HUES64 (cell line): ENCODE data around the gene ANKAR. TPM values are rescaled to one million over a fixed set of nuclear protein-coding genes. Genes with fewer than 3 reads are reported as not detected.

Source experiments
- H3K27ac ChIP-seq: 2 replicates; pipeline ENCODE4 v1.7.0; 2013; ENCODE audit warnings: low read depth, low read length, inconsistent platforms
- H3K27me3 ChIP-seq: 2 replicates; pipeline ENCODE4 v1.6.1; 2013; ENCODE audit warnings: mild to moderate bottlenecking, low read length; ENCODE audit not compliant: insufficient read depth
- H3K36me3 ChIP-seq: 2 replicates; pipeline ENCODE4 v1.6.1; 2013; ENCODE audit warnings: mild to moderate bottlenecking, low read length; ENCODE audit not compliant: insufficient read depth
- H3K4me1 ChIP-seq: 2 replicates; pipeline ENCODE4 v1.6.1; 2013; ENCODE audit warnings: mild to moderate bottlenecking, low read length, moderate library complexity; ENCODE audit not compliant: insufficient read depth
- H3K4me3 ChIP-seq: 2 replicates; pipeline ENCODE4 v1.5.1; 2013; ENCODE audit warnings: mild to moderate bottlenecking, low read length, moderate library complexity
- H3K9ac ChIP-seq: 2 replicates; pipeline ENCODE4 v1.6.1; 2013; ENCODE audit warnings: mild to moderate bottlenecking, low read depth, low read length
- H3K9me3 ChIP-seq: 2 replicates; pipeline ENCODE4 v1.6.1; 2013; ENCODE audit warnings: low read depth, low read length; ENCODE audit not compliant: insufficient read depth
- WGBS: fragments of 150-250, 120-280 bp; methylation state at CpG from one replicate; pipeline ENCODE4 v1.1.7; 2013; ENCODE audit warnings: missing lambda C conversion rate; 5-methylcytosine and 5-hydroxymethylcytosine counted together
- polyA plus RNA-seq, 2 experiments: library from polyadenylated mRNA; stranded (reverse); fragments of 50-300 nt; gene quantifications; one replicate each; pipeline ENCODE4 v1.2.3, GENCODE V29; 2013

ANKAR gene, protein sequence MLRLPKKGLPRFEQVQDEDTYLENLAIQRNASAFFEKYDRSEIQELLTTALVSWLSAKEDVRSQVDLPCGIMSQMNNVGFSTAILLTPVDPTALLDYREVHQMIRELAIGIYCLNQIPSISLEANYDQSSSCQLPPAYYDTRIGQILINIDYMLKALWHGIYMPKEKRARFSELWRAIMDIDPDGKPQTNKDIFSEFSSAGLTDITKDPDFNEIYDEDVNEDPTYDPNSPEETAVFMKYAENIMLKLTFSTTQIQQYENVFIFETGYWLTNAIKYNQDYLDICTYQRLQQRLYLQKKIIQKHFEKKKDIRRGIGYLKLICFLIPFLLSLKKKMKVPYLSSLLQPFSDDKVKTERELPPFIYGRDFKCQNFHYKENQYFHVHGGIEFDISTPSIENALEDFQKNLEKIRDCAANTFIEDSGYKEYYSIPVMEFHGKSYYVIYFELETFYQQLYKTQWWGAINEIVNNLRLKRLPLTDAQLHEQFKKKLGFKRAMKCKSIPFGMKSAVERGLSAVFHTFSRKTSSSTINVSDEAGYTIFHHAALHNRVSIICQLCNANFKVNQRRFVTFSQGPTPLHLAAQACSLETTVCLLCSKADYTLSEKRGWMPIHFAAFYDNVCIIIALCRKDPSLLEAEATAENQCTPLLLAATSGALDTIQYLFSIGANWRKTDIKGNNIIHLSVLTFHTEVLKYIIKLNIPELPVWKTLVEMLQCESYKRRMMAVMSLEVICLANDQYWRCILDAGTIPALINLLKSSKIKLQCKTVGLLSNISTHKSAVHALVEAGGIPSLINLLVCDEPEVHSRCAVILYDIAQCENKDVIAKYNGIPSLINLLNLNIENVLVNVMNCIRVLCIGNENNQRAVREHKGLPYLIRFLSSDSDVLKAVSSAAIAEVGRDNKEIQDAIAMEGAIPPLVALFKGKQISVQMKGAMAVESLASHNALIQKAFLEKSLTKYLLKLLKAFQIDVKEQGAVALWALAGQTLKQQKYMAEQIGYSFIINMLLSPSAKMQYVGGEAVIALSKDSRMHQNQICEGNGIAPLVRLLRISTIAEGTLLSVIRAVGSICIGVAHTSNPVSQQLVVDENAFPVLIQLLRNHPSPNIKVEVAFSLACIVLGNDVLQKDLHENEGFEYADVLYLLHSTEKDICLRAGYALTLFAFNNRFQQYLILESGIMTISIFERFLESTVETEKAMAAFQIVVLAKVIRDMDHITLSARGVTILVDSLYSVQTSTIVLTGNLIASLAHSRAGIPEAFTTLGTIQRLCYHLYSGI (N-terminal part only)
- polyA plus RNA-seq (2013, experiment 1 of 2) = 1.1 TPM
- polyA plus RNA-seq (2013, experiment 2 of 2) = 0.95 TPM

DNA sequence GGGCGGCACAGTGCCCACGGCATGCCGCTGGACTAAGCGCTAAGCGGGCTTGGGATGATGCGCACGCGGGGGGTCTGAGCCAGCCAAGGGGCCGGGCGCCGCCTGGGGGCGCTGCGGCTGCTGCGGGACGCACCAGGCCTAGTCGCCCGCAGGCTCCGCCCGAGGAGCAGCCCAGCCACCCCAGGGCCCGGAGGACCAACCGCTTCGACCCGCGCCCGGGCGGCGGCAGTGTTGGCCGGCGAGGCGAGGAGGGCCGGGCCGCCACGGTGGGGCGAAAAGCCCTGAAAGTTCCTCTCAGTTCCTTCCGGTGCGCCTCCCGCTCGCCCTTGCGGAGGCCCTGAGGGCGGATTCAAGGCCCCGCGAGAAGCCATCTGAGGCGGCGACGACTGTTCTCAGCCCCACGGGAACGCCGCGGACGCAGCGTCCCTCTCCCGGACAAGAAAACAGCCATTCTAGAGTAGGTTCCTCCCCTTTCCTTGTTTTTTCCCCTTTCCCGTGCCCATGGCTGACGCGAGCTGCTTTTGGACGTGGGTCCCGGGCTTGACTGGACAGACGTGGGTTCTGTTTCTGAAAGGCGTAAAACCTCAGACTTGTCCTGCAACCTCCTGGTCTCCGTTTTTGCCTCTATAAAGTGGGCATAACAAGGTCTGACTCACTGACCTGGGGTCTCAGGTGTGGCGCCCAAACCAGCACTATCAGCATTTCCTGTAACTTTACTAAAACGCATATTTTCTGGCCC is at the start of gene ANKAR:
Gene ANKAR, plus strand, starts transcription at position 297 of the 739 bp plus-strand sequence. CDS start 1,821 bp downstream, outside the sequence.
- H3K9me3 ChIP-seq = peaks cover 7% of the 10 kb centered on the region; the same call in 1 of the 2 replicates
- H3K9ac ChIP-seq = peak within 1 kb of the TSS; percentile 93
- H3K27me3 ChIP-seq = no peaks in the 10 kb centered on the region
- WGBS = 5% methylated on average over 62 of the region's 62 CpGs
- peak within 1 kb of the TSS; percentile 74 for H3K27ac ChIP-seq
- H3K4me1 ChIP-seq = no peaks in the 10 kb centered on the region
- H3K4me3 ChIP-seq = peak within 1 kb of the TSS; percentile 88
- peaks cover 22% of the 10 kb centered on the region for H3K36me3 ChIP-seq

DNA sequence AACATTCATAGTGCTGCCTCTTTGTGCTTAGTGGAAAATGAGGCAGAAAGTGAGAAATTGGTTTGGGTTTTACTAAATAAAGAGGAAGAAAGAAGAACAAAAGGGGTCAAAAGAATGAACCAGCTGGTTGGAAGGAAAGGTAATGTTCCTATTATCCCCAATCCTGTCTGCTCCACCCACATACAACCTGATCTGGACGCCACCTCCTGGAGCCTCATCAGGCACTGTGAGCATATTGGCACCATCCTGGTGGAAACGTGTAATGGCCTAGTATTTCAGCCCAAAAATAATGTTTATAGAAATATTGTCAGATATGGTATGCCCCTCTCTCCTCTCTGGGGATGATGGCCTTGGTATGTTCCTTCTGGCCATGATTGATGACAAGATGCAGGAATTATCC is 48.8 kb upstream of the ANKAR start:
- Histone ChIP-seq H3K9ac (no peak overlapping the region), H3K27ac (no peak overlapping the region), H3K36me3 (no peaks in the 10 kb centered on the region), H3K9me3 (no peaks in the 10 kb centered on the region), H3K4me1 (peaks cover 9% of the 10 kb centered on the region; the same call in 1 of the 2 replicates), H3K27me3 (no peaks in the 10 kb centered on the region), H3K4me3 (no peak overlapping the region)
- WGBS = 80% methylated on average over 2 of the region's 2 CpGs

DNA sequence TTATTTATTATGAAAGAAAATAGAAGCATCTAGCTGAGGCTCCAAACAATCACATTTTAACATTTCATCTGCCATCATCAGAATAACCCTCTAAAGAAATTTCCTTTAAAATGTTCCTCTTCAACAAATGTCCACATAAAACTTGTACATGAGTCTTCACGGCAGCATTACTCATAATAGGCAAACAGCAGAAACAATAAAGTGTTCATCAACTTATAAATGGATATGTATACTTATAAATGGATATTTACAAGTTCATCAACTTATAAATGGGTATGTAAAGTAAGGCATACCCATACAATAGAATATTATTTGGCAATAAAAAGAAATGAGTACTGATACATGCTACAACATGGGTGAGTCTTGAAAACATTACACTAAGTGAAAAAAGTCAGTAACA is 46.7 kb upstream of the ANKAR start:
- Histone ChIP-seq H3K4me1 (peaks cover 9% of the 10 kb centered on the region; the same call in 1 of the 2 replicates), H3K9ac (no peak overlapping the region), H3K9me3 (no peaks in the 10 kb centered on the region), H3K4me3 (no peak overlapping the region), H3K36me3 (no peaks in the 10 kb centered on the region), H3K27me3 (no peaks in the 10 kb centered on the region), H3K27ac (no peak overlapping the region)
- 100% methylated on average over 1 of the region's 1 CpG for WGBS

DNA sequence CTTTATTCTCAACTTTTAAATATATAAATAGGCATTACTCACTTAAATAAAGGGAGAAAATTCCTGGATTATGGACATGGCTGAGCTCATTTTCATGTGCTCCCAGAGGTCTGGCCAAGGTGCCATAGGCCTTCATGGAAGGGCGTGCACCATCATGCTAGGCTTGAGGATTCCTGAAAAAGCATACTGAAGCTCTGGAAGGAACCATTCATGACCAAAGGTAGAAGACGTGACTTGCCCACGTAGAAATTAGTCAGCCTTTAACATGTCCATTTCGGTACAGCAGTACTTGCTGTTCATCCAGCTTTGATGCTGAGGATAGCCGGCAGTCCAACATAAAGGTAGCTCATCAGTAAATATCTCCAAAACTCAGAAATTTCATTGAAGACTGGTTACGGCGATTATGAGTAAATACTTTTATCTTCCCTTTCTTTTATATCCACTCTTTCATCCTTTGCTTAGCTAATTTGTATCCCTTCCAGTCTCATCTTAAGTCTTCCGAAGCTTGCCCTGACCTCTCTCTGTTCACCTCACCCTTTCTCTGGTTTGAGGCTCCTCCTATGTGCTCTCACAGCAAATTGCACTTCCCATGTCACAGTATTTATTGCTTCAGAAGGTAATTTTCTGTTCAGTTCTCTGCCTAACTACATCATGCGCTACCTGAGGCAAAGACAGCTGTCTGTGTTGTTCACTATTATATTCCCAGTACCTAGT is 45.5 kb upstream of the ANKAR start:
- Histone ChIP-seq H3K9ac (no peak overlapping the region), H3K9me3 (no peaks in the 10 kb centered on the region), H3K27me3 (no peaks in the 10 kb centered on the region), H3K27ac (no peak overlapping the region), H3K36me3 (no peaks in the 10 kb centered on the region), H3K4me1 (peaks cover 9% of the 10 kb centered on the region; the same call in 1 of the 2 replicates), H3K4me3 (no peak overlapping the region)
- WGBS = 95% methylated on average over 9 of the region's 9 CpGs

DNA sequence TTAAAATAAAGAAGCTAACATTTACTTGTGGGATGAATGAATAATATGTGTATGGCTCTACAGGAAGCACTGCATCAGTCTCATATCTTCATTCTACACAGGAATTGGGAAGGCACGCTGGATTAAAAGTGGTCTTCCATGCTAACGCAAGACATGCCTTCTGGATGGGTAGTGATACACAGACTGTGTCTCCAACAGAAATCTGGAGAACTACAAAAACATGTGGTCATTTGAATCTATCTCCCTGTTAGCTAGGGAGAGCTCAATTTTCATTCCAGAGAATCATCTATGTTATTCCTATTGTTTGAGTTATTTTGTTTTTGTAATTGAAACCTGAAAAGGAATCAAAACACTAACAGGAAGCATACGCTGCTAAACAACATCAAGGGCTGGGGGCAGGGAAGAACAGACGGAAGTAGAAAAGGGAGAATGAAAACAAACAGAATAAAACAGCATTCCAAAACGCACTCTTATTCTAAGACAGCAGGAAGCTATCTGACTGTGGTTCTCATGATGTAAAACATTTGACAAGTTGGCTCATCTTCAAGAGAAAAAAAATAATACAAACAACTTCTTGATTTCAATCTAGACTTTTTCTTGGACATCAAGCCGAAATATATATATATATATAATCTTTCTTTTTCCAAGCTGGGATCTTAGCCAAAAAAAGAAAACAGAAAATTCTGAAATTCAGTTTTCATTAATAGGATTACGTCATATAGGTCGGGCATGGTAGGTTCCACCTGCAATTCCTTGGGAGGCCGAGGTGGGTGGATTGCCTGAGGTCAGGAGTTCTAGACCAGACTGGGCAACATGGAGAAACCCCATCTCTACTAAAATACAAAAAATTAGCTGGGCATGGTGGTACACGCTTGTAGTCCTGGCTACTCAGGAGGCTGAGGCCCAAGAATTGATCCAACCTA is 44.7 kb upstream of the ANKAR start:
- Histone ChIP-seq H3K9ac (no peak overlapping the region), H3K36me3 (no peaks in the 10 kb centered on the region), H3K27me3 (no peaks in the 10 kb centered on the region), H3K4me3 (no peak overlapping the region), H3K27ac (no peak overlapping the region), H3K9me3 (no peaks in the 10 kb centered on the region), H3K4me1 (peaks cover 1% of the 10 kb centered on the region; the same call in 1 of the 2 replicates)
- WGBS = 98% methylated on average over 9 of the region's 10 CpGs

DNA sequence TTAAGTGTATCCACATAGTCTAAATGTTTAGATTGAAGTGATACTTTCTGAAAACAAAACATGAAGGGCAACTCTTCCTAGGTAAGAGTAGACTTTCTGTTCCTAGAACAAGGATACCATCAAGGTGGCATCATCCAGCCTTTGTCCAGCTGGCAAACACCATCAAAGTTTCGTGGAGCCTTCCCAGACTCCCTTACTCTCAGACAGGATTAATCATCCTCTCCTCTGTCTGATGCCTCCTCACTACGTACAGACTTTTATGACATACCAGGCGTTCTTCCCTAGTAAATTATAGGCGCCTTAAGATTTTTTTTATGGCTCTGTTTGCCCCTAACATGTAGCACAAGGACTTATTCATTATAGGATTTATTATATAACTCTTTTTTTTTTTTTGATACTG is 42.6 kb upstream of the ANKAR start:
- no peaks in the 10 kb centered on the region for H3K36me3 ChIP-seq
- H3K9me3 ChIP-seq = no peaks in the 10 kb centered on the region
- H3K27ac ChIP-seq = no peak overlapping the region
- no peak overlapping the region for H3K9ac ChIP-seq
- H3K27me3 ChIP-seq = no peaks in the 10 kb centered on the region
- no peak overlapping the region for H3K4me3 ChIP-seq
- no peaks in the 10 kb centered on the region for H3K4me1 ChIP-seq
- 96% methylated on average over 4 of the region's 4 CpGs for WGBS

DNA sequence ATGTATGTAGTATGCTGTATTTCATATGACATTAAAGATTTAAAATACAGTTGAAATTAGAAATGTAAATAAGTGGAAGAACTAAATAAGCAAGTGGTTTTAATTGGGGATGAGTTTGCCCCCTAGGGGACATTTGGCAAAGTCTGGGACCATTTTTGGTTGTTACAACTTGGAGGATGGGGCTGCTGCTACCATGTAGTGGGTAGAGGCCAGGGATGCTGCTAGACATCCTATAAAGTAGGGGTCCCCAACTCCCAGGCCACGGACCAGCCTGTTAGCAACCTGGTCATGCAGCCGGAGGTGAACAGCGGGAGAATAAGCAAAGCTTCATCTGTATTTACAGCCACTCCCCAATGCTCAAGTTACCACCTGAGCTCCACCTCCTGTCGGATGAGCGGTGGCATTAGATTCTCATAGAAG is 41.1 kb upstream of the ANKAR start:
- no peak overlapping the region for H3K27ac ChIP-seq
- WGBS = 51% methylated on average over 5 of the region's 5 CpGs
- H3K9me3 ChIP-seq = no peaks in the 10 kb centered on the region
- no peaks in the 10 kb centered on the region for H3K36me3 ChIP-seq
- H3K4me3 ChIP-seq = no peak overlapping the region
- no peaks in the 10 kb centered on the region for H3K4me1 ChIP-seq
- H3K27me3 ChIP-seq = no peaks in the 10 kb centered on the region
- H3K9ac ChIP-seq = no peak overlapping the region

DNA sequence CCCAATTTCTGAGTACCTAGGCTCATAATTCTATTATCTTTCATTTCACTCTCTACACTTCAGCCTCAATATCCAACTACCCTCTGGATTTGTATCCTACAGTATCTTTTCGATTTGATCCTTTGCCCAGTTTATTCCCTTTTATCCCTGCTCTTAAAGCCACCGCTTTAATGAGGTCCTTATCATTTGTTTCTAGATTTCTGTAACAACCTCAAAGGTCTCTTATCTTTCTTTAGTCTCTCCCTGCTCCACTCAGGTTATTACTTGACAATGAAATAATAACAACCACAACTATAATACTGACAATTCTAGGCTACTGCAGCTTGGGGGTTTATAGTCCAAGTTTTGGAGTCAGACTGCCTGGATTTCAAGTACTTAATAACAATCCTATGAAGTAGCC is 39.1 kb upstream of the ANKAR start:
- Histone ChIP-seq H3K36me3 (no peaks in the 10 kb centered on the region), H3K27ac (no peak overlapping the region), H3K4me3 (no peak overlapping the region), H3K4me1 (no peaks in the 10 kb centered on the region), H3K27me3 (no peaks in the 10 kb centered on the region), H3K9ac (no peak overlapping the region), H3K9me3 (no peaks in the 10 kb centered on the region)
- WGBS = 93% methylated on average over 2 of the region's 2 CpGs

DNA sequence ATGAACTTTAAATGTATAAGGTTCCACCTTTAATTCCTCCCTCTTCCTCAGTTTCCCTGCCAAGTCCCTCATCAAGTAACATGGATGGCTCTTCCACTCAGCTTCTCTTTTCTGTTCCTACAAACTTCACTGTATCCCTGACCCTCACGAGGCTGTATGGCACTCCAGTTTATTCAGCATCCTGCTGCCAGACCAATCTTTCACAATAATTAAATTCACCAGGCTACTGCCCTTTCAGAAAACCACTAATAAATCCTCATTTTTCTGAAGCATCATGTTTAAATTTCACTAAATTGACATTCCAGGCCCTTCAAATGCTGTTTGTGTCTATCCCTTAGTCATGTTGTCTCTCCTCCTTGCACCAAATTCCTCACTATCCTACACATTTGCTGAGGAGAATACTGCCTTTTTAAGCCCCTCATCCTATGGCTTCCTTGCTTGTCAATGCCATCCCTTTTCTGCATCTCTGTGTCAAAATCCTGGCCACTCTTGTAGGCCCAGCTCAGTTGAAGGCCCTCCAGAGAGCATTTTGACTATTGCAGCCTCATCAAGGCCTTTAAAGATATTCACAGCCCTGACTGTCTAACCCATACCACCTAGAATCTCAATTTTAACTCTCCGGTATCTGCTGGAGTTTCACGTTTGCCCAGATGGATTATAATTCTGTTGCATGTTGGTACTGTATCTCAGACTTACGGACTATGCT is 36.0 kb upstream of the ANKAR start:
- no peaks in the 10 kb centered on the region for H3K9me3 ChIP-seq
- H3K4me1 ChIP-seq = peaks cover 13% of the 10 kb centered on the region
- no peak overlapping the region for H3K4me3 ChIP-seq
- 91% methylated on average over 4 of the region's 4 CpGs for WGBS
- no peak overlapping the region for H3K9ac ChIP-seq
- H3K27ac ChIP-seq = no peak overlapping the region
- no peaks in the 10 kb centered on the region for H3K27me3 ChIP-seq
- H3K36me3 ChIP-seq = no peaks in the 10 kb centered on the region
